GM12878 (cell line): ENCODE data around the gene KPNA1. TPM values are rescaled to one million over a fixed set of nuclear protein-coding genes. Genes with fewer than 3 reads are reported as not detected.

ENCODE experiments used
- ATAC-seq: fragments of 200-7000 bp; cut with Tn5 transposase; 3 replicates; pipeline ENCODE4 v1.9.1; 2020; ENCODE audit warnings: mild to moderate bottlenecking, moderate library complexity
- BruUV-seq: library from RNA; stranded (reverse); fragments of 400-500 nt; replicated peaks from 2 replicates; lab custom pipeline; 2021; lab: Mats Ljungman, UMichigan
- CTCF ChIA-PET: fragments of 300-600 bp; sonication (Branson Sonifier 250); formaldehyde crosslinking; extraction: SDS; loops from one replicate; lab custom pipeline; 2021; ENCODE audit warnings: inconsistent platforms; lab: Yijun Ruan, JAX
- POLR2A ChIA-PET: fragments of 350-600 bp; formaldehyde crosslinking; extraction: SDS; loops from one replicate; lab custom pipeline; 2021; ENCODE audit warnings: inconsistent platforms; lab: Charles Lee
- RAD21 ChIA-PET: fragments of 300-600 bp; sonication (Branson Sonifier 250); formaldehyde crosslinking; loops from one replicate; lab custom pipeline; 2023; ENCODE audit warnings: antibody characterized with exemption; ENCODE audit not compliant: unreplicated experiment; lab: Charles Lee
- SMC1A ChIA-PET: fragments of 300-600 bp; sonication (Branson Sonifier 250); formaldehyde crosslinking; loops from one replicate; lab custom pipeline; 2023; ENCODE audit not compliant: unreplicated experiment, uncharacterized antibody; lab: Charles Lee
- DNase-seq: peaks from one replicate; pipeline ENCODE4 v3.0.0-alpha.2; 2011; ENCODE audit warnings: low read depth, low spot score
- FAIRE-seq: peaks from 3 replicates; lab custom pipeline; 2011; peaks lifted over from hg19 to GRCh38; lab: Jason Lieb, UNC
- H2AFZ ChIP-seq: 2 replicates; pipeline ENCODE4 v1.6.0; 2011; ENCODE audit warnings: low read depth, low read length, control low read depth; ENCODE audit not compliant: control insufficient read depth
- H3K27ac ChIP-seq: 2 replicates; pipeline ENCODE4 v1.5.1; 2011; ENCODE audit warnings: control low read depth; ENCODE audit not compliant: control insufficient read depth, insufficient read depth
- H3K27me3 ChIP-seq, 2 experiments: replicated peaks in 1 of 2; 2 replicates each; pipeline versions ENCODE4 v1.6.0 to v1.6.1; 2011; ENCODE audit warnings: low read length in 1 of 2; ENCODE audit not compliant: control insufficient read depth in 2 of 2, insufficient read depth in 2 of 2
- H3K36me3 ChIP-seq, 2 experiments: 2 replicates each; pipeline ENCODE4 v1.5.1; 2011; ENCODE audit warnings: low read length in 1 of 2; ENCODE audit not compliant: control insufficient read depth in 2 of 2, insufficient read depth in 2 of 2
- H3K4me1 ChIP-seq: 2 replicates; pipeline ENCODE4 v1.6.1; 2011; ENCODE audit warnings: mild to moderate bottlenecking, low read length, moderate library complexity, mixed read lengths; ENCODE audit not compliant: control insufficient read depth, insufficient read depth
- H3K4me2 ChIP-seq: 2 replicates; pipeline ENCODE4 v1.6.0; 2011; ENCODE audit warnings: control low read depth; ENCODE audit not compliant: control insufficient read depth, insufficient read depth
- H3K4me3 ChIP-seq: fragments of 200-600 bp; sonication (generic); 2 replicates; pipeline ENCODE4 v1.5.1; 2016
- H3K79me2 ChIP-seq: 2 replicates; pipeline ENCODE4 v1.6.0; 2011; ENCODE audit warnings: low read length; ENCODE audit not compliant: control insufficient read depth, insufficient read depth
- H3K9ac ChIP-seq: 2 replicates; pipeline ENCODE4 v1.8.0; 2011; ENCODE audit warnings: low read length, control low read depth, mixed read lengths; ENCODE audit not compliant: control insufficient read depth, insufficient read depth
- H3K9me3 ChIP-seq: replicated peaks from 3 replicates; pipeline ENCODE4 v1.5.1; 2011; ENCODE audit warnings: mild to moderate bottlenecking, low read length; ENCODE audit not compliant: control insufficient read depth, insufficient read depth
- H4K20me1 ChIP-seq: 2 replicates; pipeline ENCODE4 v1.6.0; 2011; ENCODE audit not compliant: control insufficient read depth, insufficient read depth
- BCL11A ChIP-seq: IDR thresholded peaks from 2 replicates; pipeline ENCODE4 v1.6.1; 2011; ENCODE audit warnings: low read depth, low read length
- DPF2 ChIP-seq: fragments of 450-650 bp; IDR thresholded peaks from 2 replicates; pipeline ENCODE4 v1.6.1; 2017; ENCODE audit warnings: mild to moderate bottlenecking
- E4F1 ChIP-seq: fragments of 450-650 bp; IDR thresholded peaks from 2 replicates; pipeline ENCODE4 v1.6.1; 2018; ENCODE audit warnings: borderline replicate concordance, mild to moderate bottlenecking; ENCODE audit not compliant: partially characterized antibody
- EGR1 ChIP-seq, 2 experiments: IDR thresholded peaks; 1 replicate in 1 of 2; 2 replicates in 1 of 2; pipeline ENCODE4 v1.6.1; 2011 to 2012; ENCODE audit warnings: low read depth in 2 of 2, low read length in 2 of 2, borderline replicate concordance in 1 of 2, mild to moderate bottlenecking in 1 of 2, moderate library complexity in 1 of 2
- EZH2 ChIP-seq: IDR thresholded peaks from 2 replicates; pipeline ENCODE4 v1.6.1; 2012; ENCODE audit warnings: low read depth, mild to moderate bottlenecking, control low read depth, inconsistent platforms, low read length, borderline replicate concordance; ENCODE audit not compliant: control insufficient read depth
- FOS ChIP-seq: IDR thresholded peaks from 3 replicates; pipeline ENCODE4 v1.6.1; 2011; ENCODE audit warnings: borderline replicate concordance; ENCODE audit not compliant: insufficient read length; ENCODE audit errors: extremely low read depth
- HDGF ChIP-seq: fragments of 450-650 bp; IDR thresholded peaks from 2 replicates; pipeline ENCODE4 v1.6.1; 2016; ENCODE audit warnings: antibody characterized with exemption
- IRF5 ChIP-seq: fragments of 450-650 bp; IDR thresholded peaks from 2 replicates; pipeline ENCODE4 v1.6.1; 2017; ENCODE audit warnings: borderline replicate concordance
- NFXL1 ChIP-seq: fragments of 450-650 bp; IDR thresholded peaks from 2 replicates; pipeline ENCODE4 v1.6.1; 2017; ENCODE audit warnings: antibody characterized with exemption, mild to moderate bottlenecking, borderline replicate concordance
- NFYB ChIP-seq: IDR thresholded peaks from 2 replicates; pipeline ENCODE4 v1.6.1; 2011; ENCODE audit warnings: low read depth, mild to moderate bottlenecking, low read length, improper control_type of control experiment, moderate library complexity; ENCODE audit not compliant: insufficient read depth
- RBBP5 ChIP-seq: fragments of 200-600 bp; sonication (generic); conservative IDR thresholded peaks from 2 replicates; pipeline ENCODE4 v1.6.1; 2016
- SMC3 ChIP-seq: IDR thresholded peaks from 2 replicates; pipeline ENCODE4 v1.6.1; 2011; ENCODE audit warnings: low read length, improper control_type of control experiment, borderline replicate concordance
- SREBF1 ChIP-seq: IDR thresholded peaks from 2 replicates; pipeline ENCODE4 v1.6.1; 2012; ENCODE audit warnings: mild to moderate bottlenecking, low read length
- SUZ12 ChIP-seq: fragments of 200-600 bp; sonication (generic); IDR thresholded peaks from one replicate; pipeline ENCODE4 v1.6.1; 2018; ENCODE audit warnings: antibody characterized with exemption, mild to moderate bottlenecking; ENCODE audit not compliant: unreplicated experiment
- ZBTB4 ChIP-seq: fragments of 450-650 bp; formaldehyde crosslinking; IDR thresholded peaks from 2 replicates; pipeline ENCODE4 v1.4.0; 2022; ENCODE audit warnings: mild to moderate bottlenecking, moderate library complexity
- WGBS: methylation state at CpG from one replicate; pipeline ENCODE4 v1.1.6; 2016; ENCODE audit warnings: low lambda C conversion rate; ENCODE audit not compliant: insufficient replicate concordance, insufficient coverage; ENCODE audit errors: missing lambda C conversion rate; 5-methylcytosine and 5-hydroxymethylcytosine counted together
- in situ Hi-C: fragments of 300-500 bp; cut with MboI; formaldehyde crosslinking; loops from 9 replicates; pipeline ENCODE4 v1.14.3; 2018; ENCODE audit warnings: mixed read lengths
- intact Hi-C: fragments of 100-400 bp; cut with micrococcal nuclease; formaldehyde crosslinking; loops from one replicate; pipeline ENCODE4 v1.14.2; 2022; ENCODE audit not compliant: unreplicated experiment
- polyA plus RNA-seq, 11 experiments: library from polyadenylated mRNA; depleted of rRNA in 4 of 11; unstranded in 6 of 11; stranded (reverse) in 5 of 11; fragments of >200 nt; fragmentation: Nextera tagmentation in 4 of 11; fragmentation: Illumina TruSeq in 1 of 11; extraction: Ambion mirVana in 4 of 11; extraction: Trizol in 1 of 11; gene quantifications; 1 replicate in 1 of 11; 2 replicates in 10 of 11; pipeline versions ENCODE4 v1.2.1 to v1.2.3, GENCODE V29; 2011 to 2016; ENCODE audit warnings: inconsistent platforms in 2 of 11, missing spikeins in 2 of 11, low read depth in 1 of 11
- total RNA-seq, 4 experiments: library from RNA; depleted of rRNA in 3 of 4; stranded (reverse); fragments of >200 nt in 3 of 4; fragmentation: Illumina TruSeq in 1 of 4; extraction: Trizol in 1 of 4; gene quantifications; 2 replicates each; pipeline versions ENCODE4 v1.2.1 to v1.2.3, GENCODE V29; 2013 to 2021

Gene KPNA1
- total and polyA plus RNA-seq, 10 of the 15 experiments (the other 5 are each of a cell fraction or from before 2014, with no cell fraction given): 8.5 to 52.7 (median 41.0) TPM

GRCh38 chr3:122403489-122403888, 111.2 kb downstream of the KPNA1 start:
- in situ Hi-C loops: no loop called here
- Histone ChIP-seq H3K27ac (no peak overlapping the region), H3K4me2 (no peak overlapping the region), H3K79me2 (no peaks in the 10 kb centered on the region; the same call in 1 of the 2 replicates), H3K9me3 (no peaks in the 10 kb centered on the region), H3K4me3 (no peak overlapping the region), H4K20me1 (no peaks in the 10 kb centered on the region), H2AFZ (no peak overlapping the region), H3K9ac (no peak overlapping the region), H3K36me3 (peaks cover 4 to 17% of the 10 kb centered on the region in 2 experiments), H3K4me1 (no peaks in the 10 kb centered on the region), H3K27me3 (no peaks in the 10 kb centered on the region)
- WGBS: over 99% methylated on average over 6 of the region's 6 CpGs
- ATAC-seq (no peak), FAIRE-seq (no peak), DNase-seq (no peak)
- ChIA-PET SMC1A (interaction anchor here (0.6 to 1.5 kb wide), 3 partner anchors 13 to 561 kb away, joined by 3 to 6 read pairs (median 3); partner anchors contain the start of gene WDR5B), RAD21 (no interaction called here), CTCF (no interaction called here), POLR2A (no interaction called here)
- intact Hi-C loops: no loop called here
- BruUV-seq: no TSS peak
- TF ChIP-seq HDGF (no peak), EZH2 (no peak), BCL11A (no peak), FOS (no peak), SUZ12 (no peak), E4F1 (no peak), SMC3 (no peak), DPF2 (no peak), RBBP5 (no peak), NFXL1 (no peak), SREBF1 (no peak), ZBTB4 (CRISPR knock-in tag) (no peak), IRF5 (no peak), NFYB (no peak), EGR1 (IDR thresholded peaks at IDR 0.05; ENCODE audit: borderline replicate concordance in 1 of 2, low read depth in 2 of 2, low read length in 2 of 2) (no peak)
